Spinal cord (tissue), 10 donors: ENCODE measurements around the gene S100P. TPM values are rescaled to one million over a fixed set of nuclear protein-coding genes. Genes with fewer than 3 reads are reported as not detected.
"Not testable (repeated sequence)": the region's sequence is repeated elsewhere in the genome, so short reads cannot be mapped to it uniquely, and the experiment has no call there.

ENCODE experiments used
- DNase-seq, 6 donors: peaks; one replicate each; pipeline versions ENCODE4 v3.0.0 to v3.0.0-alpha.2; 2013 to 2015; ENCODE audit warnings: low spot score in 6 of 6, low read depth in 4 of 6
- H3K27ac ChIP-seq: one replicate; pipeline ENCODE4 v1.5.1; 2013; ENCODE audit warnings: low read depth, low read length, control low read depth
- H3K27me3 ChIP-seq: one replicate; pipeline ENCODE4 v1.6.1; 2013; ENCODE audit warnings: low read length; ENCODE audit not compliant: control insufficient read depth, insufficient read depth
- H3K36me3 ChIP-seq: one replicate; pipeline ENCODE4 v1.6.1; 2013; ENCODE audit warnings: low read length; ENCODE audit not compliant: control insufficient read depth, insufficient read depth
- H3K4me1 ChIP-seq: one replicate; pipeline ENCODE4 v1.6.1; 2013; ENCODE audit warnings: low read length; ENCODE audit not compliant: control insufficient read depth, insufficient read depth
- H3K4me3 ChIP-seq: one replicate; pipeline ENCODE4 v1.5.1; 2013; ENCODE audit warnings: low read depth, low read length, control low read depth
- H3K9me3 ChIP-seq: one replicate; pipeline ENCODE4 v1.6.1; 2013; ENCODE audit warnings: low read length; ENCODE audit not compliant: control insufficient read depth, insufficient read depth
- WGBS: methylation state at CpG from one replicate; pipeline ENCODE4 v1.1.5; 2013; ENCODE audit warnings: missing lambda C conversion rate; ENCODE audit not compliant: insufficient coverage; 5-methylcytosine and 5-hydroxymethylcytosine counted together
- polyA plus RNA-seq, 2 donors: library from polyadenylated mRNA; unstranded; fragments of 120-200 nt; gene quantifications; one replicate each; pipeline ENCODE4 v1.2.1, GENCODE V29; 2013; ENCODE audit not compliant: insufficient read length in 2 of 2
- total RNA-seq, 2 donors: library from RNA; depleted of rRNA in 1 of 2; stranded (reverse); fragments of 120-200 nt in 1 of 2; fragments of >200 nt in 1 of 2; gene quantifications; one replicate each; pipeline versions ENCODE4 v1.2.3 to v1.2.4, GENCODE V29; 2013 to 2014
- donor health status: healthy.

S100P gene
- total and polyA plus RNA-seq, 4 donors: 0.60 to 6.9 (median 3.0) TPM

- Histone ChIP-seq H3K27me3 (no peaks in the 10 kb centered on the region), H3K27ac (no peak overlapping the region), H3K9me3 (no peaks in the 10 kb centered on the region), H3K36me3 (peaks cover 17% of the 10 kb centered on the region), H3K4me3 (no peak overlapping the region), H3K4me1 (peaks cover 15% of the 10 kb centered on the region)
- 71% methylated on average over 1 of the region's 1 CpG for WGBS
- DNase-seq: no peak
Observed at GRCh38 chr4:6671648-6672047, 22.0 kb upstream of the S100P start.

- Histone ChIP-seq H3K27ac (no peak overlapping the region), H3K4me3 (no peak overlapping the region), H3K4me1 (peaks cover 20% of the 10 kb centered on the region), H3K36me3 (peaks cover 22% of the 10 kb centered on the region), H3K9me3 (no peaks in the 10 kb centered on the region), H3K27me3 (no peaks in the 10 kb centered on the region)
- WGBS: 95% methylated on average over 13 of the region's 19 CpGs
- no peak for DNase-seq
Observed at GRCh38 chr4:6672131-6672530, 21.5 kb upstream of the S100P start.

- peak overlapping the region; percentile 46 for H3K4me3 ChIP-seq
- 96% methylated on average over 21 of the region's 34 CpGs for WGBS
- DNase-seq, H3K27ac ChIP-seq, H3K27me3 ChIP-seq, H3K9me3 ChIP-seq: not testable (repeated sequence)
- peaks cover 22% of the 10 kb centered on the region for H3K4me1 ChIP-seq
- peaks cover 21% of the 10 kb centered on the region for H3K36me3 ChIP-seq
Observed at GRCh38 chr4:6672541-6673190, 21.0 kb upstream of the S100P start.

GRCh38 chr4:6673191-6673659 is 20.5 kb upstream of the S100P start:
- H3K9me3 ChIP-seq, H3K27me3 ChIP-seq: not testable (repeated sequence)
- Histone ChIP-seq H3K36me3 (peaks cover 18% of the 10 kb centered on the region), H3K4me3 (peak overlapping the region; percentile 46), H3K4me1 (peaks cover 22% of the 10 kb centered on the region), H3K27ac (peak overlapping the region; percentile 62)
- DNase-seq: peak in 1 of 6 donors; percentile 18
- 16% methylated on average over 4 of the region's 14 CpGs for WGBS

- peak overlapping the region; percentile 46 for H3K4me3 ChIP-seq
- H3K9me3 ChIP-seq: no peaks in the 10 kb centered on the region
- H3K36me3 ChIP-seq: peaks cover 20% of the 10 kb centered on the region
- peaks cover 22% of the 10 kb centered on the region for H3K4me1 ChIP-seq
- peak; percentile 86 to 99 (median 92) for DNase-seq
- WGBS: 0% methylated on average over 89 of the region's 89 CpGs
- H3K27me3 ChIP-seq: no peaks in the 10 kb centered on the region
- H3K27ac ChIP-seq: peak overlapping the region; percentile 62
Observed at GRCh38 chr4:6673660-6674499, 19.8 kb upstream of the S100P start.

- H3K27ac ChIP-seq: no peak overlapping the region
- DNase-seq: peak in 2 of 6 donors; percentile 40 to 80
- WGBS: under 1% methylated on average over 31 of the region's 40 CpGs
- H3K4me3 ChIP-seq: peak overlapping the region; percentile 46
- H3K27me3 ChIP-seq: no peaks in the 10 kb centered on the region
- H3K9me3 ChIP-seq: no peaks in the 10 kb centered on the region
- peaks cover 22% of the 10 kb centered on the region for H3K4me1 ChIP-seq
- peaks cover 24% of the 10 kb centered on the region for H3K36me3 ChIP-seq
Observed at GRCh38 chr4:6674500-6675149, 19.1 kb upstream of the S100P start.

GRCh38 chr4:6676722-6677558 is 16.7 kb upstream of the S100P start:
- DNase-seq: no peak
- peaks cover 22% of the 10 kb centered on the region for H3K4me1 ChIP-seq
- 88% methylated on average over 10 of the region's 21 CpGs for WGBS
- no peak overlapping the region for H3K27ac ChIP-seq
- no peaks in the 10 kb centered on the region for H3K27me3 ChIP-seq
- peaks cover 33% of the 10 kb centered on the region for H3K36me3 ChIP-seq
- no peak overlapping the region for H3K4me3 ChIP-seq
- H3K9me3 ChIP-seq: no peaks in the 10 kb centered on the region

- no peak overlapping the region for H3K27ac ChIP-seq
- H3K4me1 ChIP-seq: peaks cover 16% of the 10 kb centered on the region
- 85% methylated on average over 10 of the region's 10 CpGs for WGBS
- DNase-seq: no peak
- no peaks in the 10 kb centered on the region for H3K27me3 ChIP-seq
- peaks cover 39% of the 10 kb centered on the region for H3K36me3 ChIP-seq
- H3K9me3 ChIP-seq: no peaks in the 10 kb centered on the region
- no peak overlapping the region for H3K4me3 ChIP-seq
Observed at GRCh38 chr4:6680372-6681034, 13.2 kb upstream of the S100P start.
